MV-4-11 (cell line): ENCODE data around the gene PCDH9.
"Not testable (repeated sequence)": the region's sequence is repeated elsewhere in the genome, so short reads cannot be mapped to it uniquely, and the experiment has no call there.

Experiments
- DNase-seq: peaks from one replicate; lab custom pipeline; 2025; lab: John Stamatoyannopoulos, UW

PCDH9 gene

DNA sequence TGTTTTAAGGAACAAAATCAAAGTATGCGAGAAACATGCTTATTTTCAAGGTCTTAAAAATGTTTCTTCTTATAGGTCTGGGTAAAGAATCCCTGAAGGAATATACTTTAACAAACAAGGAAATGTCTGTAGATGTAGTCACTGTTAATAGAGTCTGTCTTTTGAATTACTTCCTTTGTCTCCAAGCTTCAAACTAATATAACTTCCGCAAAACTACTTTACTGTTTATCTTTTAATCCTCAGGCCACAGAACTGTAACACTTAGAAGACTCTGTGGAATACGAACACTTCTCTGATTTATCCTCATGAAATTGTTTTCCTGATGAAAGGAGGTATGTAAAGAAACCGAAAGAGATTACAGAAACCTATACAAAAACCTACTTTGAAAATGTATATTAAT is 316.0 kb downstream of the PCDH9 start:
- DNase-seq = peak; percentile 62

- DNase-seq = no peak
Measured at GRCh38 chr13:66911411-66911939, 318.7 kb downstream of the PCDH9 start.

- DNase-seq = no peak
Measured at GRCh38 chr13:66899955-66900354, 330.2 kb downstream of the PCDH9 start.

DNA sequence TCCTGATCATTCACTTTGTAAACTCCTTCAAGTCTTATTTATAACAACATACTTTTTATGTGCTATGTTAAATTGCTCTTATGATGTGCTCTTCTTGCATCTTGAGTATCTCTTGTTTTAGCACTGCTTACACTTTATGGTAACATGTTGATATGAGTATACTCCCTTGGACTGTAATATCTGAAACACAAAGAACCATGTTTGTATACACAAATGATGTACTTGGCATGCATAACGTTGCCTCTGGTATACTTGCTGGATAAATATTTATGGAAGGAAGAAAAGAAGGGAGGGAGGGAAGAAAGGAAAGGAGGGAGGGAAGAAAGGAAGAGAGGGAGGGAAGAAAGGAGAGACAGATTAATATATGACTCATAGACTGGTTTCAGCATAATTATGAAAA is 333.2 kb downstream of the PCDH9 start:
- DNase-seq = no peak

GRCh38 chr13:66895780-66896179 is 334.4 kb downstream of the PCDH9 start:
- no peak for DNase-seq

DNA sequence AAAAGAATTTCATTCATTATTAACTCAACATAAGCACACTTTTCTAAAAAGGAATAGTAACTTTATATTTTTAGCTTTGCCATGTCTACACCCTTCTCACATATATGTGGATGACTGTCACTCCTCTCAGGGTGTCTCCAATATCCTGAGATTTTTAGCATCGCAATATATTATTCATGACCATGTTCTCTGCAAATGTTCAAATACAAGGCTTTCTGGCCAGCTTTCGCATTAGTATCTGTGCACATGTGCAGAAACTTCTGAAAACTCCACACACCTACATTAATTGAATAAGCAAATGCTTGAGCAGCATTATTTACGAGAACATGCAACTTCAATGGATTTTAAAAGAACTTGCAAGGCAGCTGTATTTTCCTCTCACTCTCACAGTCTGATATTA is 334.8 kb downstream of the PCDH9 start:
- DNase-seq = no peak

- DNase-seq = no peak
Measured at GRCh38 chr13:66888698-66889097, 341.4 kb downstream of the PCDH9 start.

DNA sequence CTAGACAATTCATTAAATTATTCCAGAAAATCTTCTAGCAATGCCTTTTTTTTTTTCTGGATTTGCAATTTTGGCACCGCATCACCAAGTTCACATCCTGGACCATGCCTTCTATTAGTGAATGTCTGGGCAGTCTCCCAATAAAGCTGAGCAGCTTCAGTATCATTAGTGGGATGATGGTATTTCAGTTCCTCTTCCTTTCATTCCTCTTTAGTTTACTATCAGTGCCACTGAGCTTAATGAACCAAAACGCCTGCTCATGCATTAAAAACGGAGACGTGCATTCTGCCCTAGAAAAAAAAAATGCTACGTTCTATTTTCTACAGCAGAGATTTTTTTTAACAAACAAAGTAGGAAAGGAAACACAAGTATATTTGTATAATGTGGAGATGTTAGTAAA is 343.0 kb downstream of the PCDH9 start:
- no peak for DNase-seq

GRCh38 chr13:66886264-66886663 is 343.9 kb downstream of the PCDH9 start:
- DNase-seq = no peak

DNA sequence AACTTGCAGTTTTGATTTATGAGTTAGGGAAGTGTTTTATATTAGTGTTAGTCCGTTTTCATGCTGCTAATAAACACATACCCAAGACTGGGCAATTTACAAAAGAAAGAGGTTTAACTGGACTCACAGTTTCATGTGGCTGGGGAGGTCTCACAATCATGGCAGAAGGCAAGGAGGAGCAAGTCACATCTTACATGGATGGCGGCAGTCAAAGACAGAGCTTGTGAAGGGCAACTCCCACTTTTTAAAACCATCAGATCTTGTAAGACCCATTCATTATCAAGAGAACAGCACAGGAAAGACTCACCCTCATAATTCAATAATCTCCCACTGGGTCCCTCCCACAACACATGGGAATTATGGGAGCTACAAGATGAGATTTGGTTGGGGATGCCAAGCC is 349.0 kb downstream of the PCDH9 start:
- DNase-seq = not testable (repeated sequence)

- DNase-seq = no peak
Measured at GRCh38 chr13:66879988-66880387, 350.1 kb downstream of the PCDH9 start.

DNA sequence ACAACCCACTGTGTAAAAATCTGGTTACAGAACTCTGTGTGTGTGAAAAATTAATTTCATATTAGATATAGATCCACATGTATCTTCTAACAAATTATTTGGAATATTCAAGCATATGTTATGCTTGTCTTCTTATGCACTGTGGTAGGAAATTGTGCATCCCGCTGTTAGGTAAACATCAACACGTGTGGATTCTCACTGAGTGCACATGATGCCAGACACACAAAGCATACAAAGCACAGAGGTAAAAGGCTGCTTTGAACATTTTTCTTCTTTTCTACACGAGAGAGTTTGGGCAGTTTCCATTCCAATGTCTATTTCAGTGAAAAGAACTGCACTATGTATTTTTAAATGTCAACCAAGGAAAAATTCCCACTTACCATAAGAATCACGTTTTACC is 354.9 kb downstream of the PCDH9 start:
- no peak for DNase-seq

- no peak for DNase-seq
Measured at GRCh38 chr13:66864627-66865026, 365.5 kb downstream of the PCDH9 start.

DNA sequence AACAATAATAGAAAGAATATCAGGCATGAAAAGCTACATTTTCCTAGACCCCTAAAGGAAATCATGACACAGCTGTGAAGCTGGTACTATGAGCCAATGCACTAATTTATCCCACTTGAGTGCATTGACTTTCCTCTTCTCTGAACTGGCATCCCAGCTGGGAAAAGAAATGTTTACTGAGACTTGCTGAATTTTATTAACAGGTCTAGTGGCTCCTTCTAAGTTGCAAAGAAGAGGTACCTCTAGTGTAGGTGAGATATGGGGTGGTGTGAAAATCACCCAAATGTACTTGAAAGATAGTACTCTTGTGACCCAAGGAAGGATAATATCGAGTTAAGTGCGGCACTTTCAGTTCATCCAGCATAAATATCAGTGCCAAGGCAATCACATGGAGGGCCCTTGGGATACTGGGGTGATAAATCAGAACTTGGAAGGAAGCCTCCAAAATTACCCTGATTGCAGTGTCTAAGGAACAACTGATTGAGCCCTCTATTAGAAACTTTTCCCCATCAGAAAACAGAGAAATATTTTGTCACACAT is 369.2 kb downstream of the PCDH9 start:
- no peak for DNase-seq

GRCh38 chr13:66859934-66860877 is 369.9 kb downstream of the PCDH9 start:
- DNase-seq = no peak

DNA sequence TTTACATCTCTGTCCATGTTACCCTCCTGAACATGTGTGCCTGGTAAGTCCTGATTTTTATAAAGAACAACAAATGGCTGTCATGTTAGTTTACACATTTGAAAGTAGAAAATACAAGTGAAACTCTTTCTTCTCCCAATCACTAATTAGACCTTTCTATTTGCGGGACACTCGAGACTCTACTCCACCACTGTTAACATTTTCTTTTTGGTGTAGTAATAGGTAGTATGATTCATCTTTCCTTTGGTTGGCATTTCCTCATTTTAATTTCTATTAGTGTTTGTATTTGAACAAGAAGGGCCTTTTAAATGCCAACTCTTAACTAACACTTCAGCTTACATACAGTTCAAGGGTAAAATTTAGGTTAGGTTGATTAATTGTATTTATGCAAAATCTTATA is 371.1 kb downstream of the PCDH9 start:
- DNase-seq = peak; percentile 70

DNA sequence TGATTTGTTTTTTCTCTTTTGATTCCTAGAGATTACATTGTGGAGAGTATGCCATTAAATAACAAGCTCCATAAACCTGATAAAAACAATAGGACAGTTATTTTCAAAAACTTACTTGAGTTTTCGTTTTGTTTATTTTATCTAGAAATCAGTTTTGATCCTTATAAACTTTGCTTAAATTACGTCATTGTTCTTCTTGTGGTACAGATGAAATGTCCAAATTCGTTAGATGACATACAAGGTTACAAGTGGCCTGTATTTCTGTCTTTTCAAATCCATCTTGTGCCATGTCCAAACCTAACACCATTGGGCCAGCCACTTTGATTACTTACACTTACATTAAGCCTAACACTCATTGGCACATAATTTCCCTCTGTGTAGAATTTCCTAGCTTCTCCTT is 372.0 kb downstream of the PCDH9 start:
- DNase-seq = no peak

DNA sequence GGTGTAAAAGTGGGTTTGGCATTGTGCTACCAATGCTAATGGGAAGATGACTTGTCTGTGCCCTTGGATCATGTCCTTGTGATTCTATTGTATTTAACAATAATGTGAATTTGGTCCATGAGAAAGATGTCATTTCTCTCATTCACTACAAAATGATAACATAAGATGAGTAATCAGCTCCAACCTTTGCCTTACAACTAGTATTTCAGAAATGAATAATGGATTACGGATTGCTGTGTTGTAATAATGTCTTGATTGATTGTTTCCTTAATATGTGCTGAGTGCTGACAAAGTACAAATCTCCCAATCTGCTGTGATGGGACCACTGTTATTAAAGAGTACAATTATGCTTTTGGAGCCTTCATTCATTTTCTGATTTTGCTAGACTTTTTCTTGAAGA is 375.0 kb downstream of the PCDH9 start:
- DNase-seq = no peak

DNA sequence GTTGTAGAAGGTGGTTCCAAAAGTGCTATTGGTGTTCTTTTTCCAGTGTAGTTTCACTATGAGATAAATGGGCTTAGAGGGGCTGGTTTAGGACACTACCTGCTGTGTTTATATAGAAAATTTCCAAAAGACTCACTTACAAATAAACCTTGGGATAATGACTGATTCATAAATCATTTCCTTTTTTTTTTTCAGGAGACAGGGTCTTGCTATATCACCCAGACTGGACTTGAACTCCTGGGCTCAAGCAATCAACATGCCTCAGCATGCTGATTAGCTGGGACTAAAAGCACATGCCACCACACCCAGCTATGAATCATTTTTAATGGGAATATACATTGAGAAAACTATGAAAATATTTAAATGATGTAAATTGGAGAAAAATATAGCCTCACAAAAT is 376.6 kb downstream of the PCDH9 start:
- no peak for DNase-seq

GRCh38 chr13:66849706-66850105 is 380.4 kb downstream of the PCDH9 start:
- no peak for DNase-seq

- no peak for DNase-seq
Measured at GRCh38 chr13:66847541-66847940, 382.6 kb downstream of the PCDH9 start.

DNA sequence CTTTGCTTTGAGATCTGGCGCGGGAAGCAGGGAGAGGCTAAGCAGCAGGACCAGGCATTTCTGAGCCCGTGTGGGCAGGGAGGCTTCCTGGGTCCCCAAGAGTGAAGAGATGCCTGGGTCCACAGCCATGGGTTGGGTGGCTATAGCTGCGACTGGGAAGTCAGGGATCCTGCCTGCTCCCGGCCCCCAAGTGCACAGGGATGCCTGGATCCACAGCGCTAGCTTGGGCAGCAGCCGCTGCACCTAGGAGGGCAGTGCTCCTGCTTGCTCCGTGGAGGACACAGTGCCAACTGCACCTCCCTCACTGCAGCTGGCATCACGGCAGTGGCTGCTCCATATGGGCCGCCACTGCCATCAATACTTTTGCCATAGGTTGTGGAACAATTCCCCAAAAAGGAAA is 384.7 kb downstream of the PCDH9 start:
- no peak for DNase-seq

- DNase-seq = no peak
Measured at GRCh38 chr13:66844933-66845332, 385.2 kb downstream of the PCDH9 start.
